ENCODE results near the gene PTOV1.
A peak's percentile ranks its signal among the peaks of the same experiment; 100 is the strongest.
"Not testable (repeated sequence)": the region's sequence is repeated elsewhere in the genome, so short reads cannot be mapped to it uniquely, and the experiment has no call there.

Gene PTOV1

DNA sequence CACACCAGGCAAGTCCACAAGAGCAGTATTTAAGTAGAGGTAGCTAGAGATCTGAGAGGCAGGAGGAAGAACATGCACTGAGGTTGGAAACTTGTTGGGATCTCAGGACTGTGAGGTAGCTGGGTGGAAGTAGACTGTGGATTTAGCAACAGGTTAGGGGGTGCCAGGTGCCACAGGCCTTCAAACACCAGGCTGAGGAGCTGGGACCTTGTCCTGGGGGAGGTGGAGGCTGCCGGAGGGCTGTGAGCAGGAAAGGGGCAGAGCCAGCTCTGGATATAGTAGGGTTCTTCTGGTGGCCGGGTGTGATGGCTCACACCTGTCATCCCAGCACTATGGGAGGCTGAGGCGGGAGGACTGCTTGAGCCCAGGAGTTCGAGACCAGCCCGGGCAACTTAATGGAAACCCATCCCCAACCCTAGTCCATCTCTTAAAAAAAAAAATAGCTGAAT, 41.0 kb upstream of the PTOV1 start:
- peak overlapping the region in 1 of 2 donors; percentile 93 for H3K27ac Mint-ChIP-seq
- H3K9me3 Mint-ChIP-seq, result no peaks in the 10 kb centered on the region
- H3K4me1 Mint-ChIP-seq (ENCODE audit: low read depth in 2 of 2), result peaks cover 20 to 42% of the 10 kb centered on the region in 2 donors
- peaks cover 33% of the 10 kb centered on the region for H3K36me3 Mint-ChIP-seq (ENCODE audit: insufficient read depth)
- no peaks in the 10 kb centered on the region for H3K27me3 Mint-ChIP-seq
- H3K4me3 Mint-ChIP-seq, result peak overlapping the region; percentile 85 to 87
- DNase-seq, result no peak
- no peak for ATAC-seq (replicated peaks)

GRCh38 chr19:49811328-49811727, 39.6 kb upstream of the PTOV1 start:
- Mint-ChIP-seq H3K4me1 (ENCODE audit: low read depth in 2 of 2) (peaks cover 20 to 42% of the 10 kb centered on the region in 2 donors), H3K27ac (peak overlapping the region; percentile 63 to 98), H3K27me3 (no peaks in the 10 kb centered on the region), H3K36me3 (ENCODE audit: insufficient read depth) (peaks cover 33% of the 10 kb centered on the region), H3K9me3 (no peaks in the 10 kb centered on the region), H3K4me3 (peak overlapping the region; percentile 21 to 89)
- ATAC-seq (replicated peaks) (no peak), DNase-seq (no peak)

- Mint-ChIP-seq H3K4me1 (ENCODE audit: low read depth in 2 of 2) (peaks cover 24 to 42% of the 10 kb centered on the region in 2 donors), H3K4me3 (peak overlapping the region; percentile 86 to 89), H3K27ac (peak overlapping the region; percentile 98 to 99), H3K36me3 (ENCODE audit: insufficient read depth) (peaks cover 39% of the 10 kb centered on the region), H3K27me3 (no peaks in the 10 kb centered on the region), H3K9me3 (no peaks in the 10 kb centered on the region)
- ATAC-seq (replicated peaks) (no peak), DNase-seq (no peak)
Measured at GRCh38 chr19:49812452-49812996, 38.4 kb upstream of the PTOV1 start.

DNA sequence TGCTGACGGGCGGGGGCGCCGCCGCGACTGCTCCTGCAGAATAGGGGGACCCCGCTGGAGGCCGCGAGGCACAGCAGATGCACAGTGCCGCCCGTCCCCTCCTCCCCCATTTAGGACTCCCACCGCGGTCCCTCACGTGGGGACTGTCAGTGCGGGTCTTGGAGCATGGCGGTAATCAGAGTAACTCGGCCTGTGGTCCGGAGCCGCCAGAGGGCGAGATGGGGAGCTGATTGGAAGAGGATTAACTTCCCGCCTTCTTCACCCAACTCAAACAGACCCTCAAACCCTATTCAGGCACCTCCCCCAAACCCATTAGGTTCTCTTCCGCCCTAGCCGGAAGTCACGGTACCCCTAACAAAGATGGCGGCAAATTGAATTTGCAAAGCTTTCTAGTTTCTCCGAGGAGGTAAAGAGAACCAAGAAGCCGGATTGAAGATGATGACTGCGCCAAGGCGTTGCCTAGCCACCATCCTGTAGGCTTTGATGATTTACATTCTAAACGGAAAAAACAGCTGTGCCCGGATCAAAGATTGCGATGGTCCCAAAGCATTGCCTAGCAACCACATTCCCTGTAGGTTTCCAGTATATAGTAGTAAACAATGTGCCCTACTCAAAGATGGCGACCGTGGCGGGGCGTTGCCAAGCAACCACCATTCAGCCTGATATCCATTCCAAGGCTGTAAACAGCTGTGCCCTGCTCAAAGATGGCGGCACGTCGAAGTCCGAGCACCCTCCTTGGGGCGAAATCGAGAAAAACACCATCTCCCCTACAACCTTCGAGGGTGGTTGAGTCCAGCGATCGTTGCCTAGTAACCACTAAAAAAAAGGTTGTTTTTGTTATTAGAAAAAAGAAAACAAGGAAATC, 37.7 kb upstream of the PTOV1 start, which contains the start of gene FUZ:
TSS of gene FUZ (minus strand) at position 296 of the 865 bp plus-strand sequence. CDS start at position 110, 186 bp downstream.
- ATAC-seq (replicated peaks), result peak; percentile 64
- H3K27me3 Mint-ChIP-seq, result no peaks in the 10 kb centered on the region
- H3K9me3 Mint-ChIP-seq, result no peaks in the 10 kb centered on the region
- peak within 1 kb of the TSS; percentile 98 to 99 for H3K27ac Mint-ChIP-seq
- peaks cover 22 to 40% of the 10 kb centered on the region in 2 donors for H3K4me1 Mint-ChIP-seq (ENCODE audit: low read depth in 2 of 2)
- peak within 1 kb of the TSS; percentile 86 to 89 for H3K4me3 Mint-ChIP-seq
- H3K36me3 Mint-ChIP-seq (ENCODE audit: insufficient read depth), result peaks cover 46% of the 10 kb centered on the region
- DNase-seq, result peak; percentile 89 to 93 (median 91)

GRCh38 chr19:49814010-49814409, 36.9 kb upstream of the PTOV1 start:
- peaks cover 25 to 36% of the 10 kb centered on the region in 2 donors for H3K4me1 Mint-ChIP-seq (ENCODE audit: low read depth in 2 of 2)
- no peak for ATAC-seq (replicated peaks)
- H3K27ac Mint-ChIP-seq, result peak overlapping the region; percentile 98 to 99
- H3K9me3 Mint-ChIP-seq, result no peaks in the 10 kb centered on the region
- DNase-seq, result no peak
- H3K36me3 Mint-ChIP-seq (ENCODE audit: insufficient read depth), result peaks cover 48% of the 10 kb centered on the region
- peak overlapping the region; percentile 86 to 89 for H3K4me3 Mint-ChIP-seq
- H3K27me3 Mint-ChIP-seq, result no peaks in the 10 kb centered on the region

DNA sequence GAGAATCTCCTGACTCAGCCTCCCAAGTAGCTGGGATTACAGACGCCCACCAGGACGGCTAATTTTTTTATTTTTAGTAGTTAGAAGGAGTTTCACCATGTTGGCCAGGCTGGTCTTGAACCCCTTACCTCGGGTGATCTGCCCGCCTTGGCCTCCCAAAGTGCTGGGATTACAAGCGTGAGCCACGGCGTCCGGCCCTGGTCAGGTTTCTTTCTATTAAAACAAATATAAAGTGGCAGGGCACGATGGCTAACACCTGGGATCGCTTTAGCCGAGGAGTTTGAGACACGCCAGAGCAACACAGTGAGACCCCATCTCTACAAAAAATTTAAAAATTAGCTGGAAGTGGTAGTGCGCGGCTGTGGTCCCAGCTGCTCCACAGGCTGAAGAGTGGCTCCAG, 34.4 kb upstream of the PTOV1 start:
- no peak overlapping the region for H3K4me3 Mint-ChIP-seq
- peak overlapping the region; percentile 100 for H3K27ac Mint-ChIP-seq
- DNase-seq (no peak), ATAC-seq (replicated peaks) (no peak)
- H3K36me3 Mint-ChIP-seq (ENCODE audit: insufficient read depth), result peaks cover 62% of the 10 kb centered on the region
- H3K4me1 Mint-ChIP-seq (ENCODE audit: low read depth in 2 of 2), result peaks cover 32 to 36% of the 10 kb centered on the region in 2 donors
- H3K27me3 Mint-ChIP-seq, result no peaks in the 10 kb centered on the region
- H3K9me3 Mint-ChIP-seq, result no peaks in the 10 kb centered on the region

DNA sequence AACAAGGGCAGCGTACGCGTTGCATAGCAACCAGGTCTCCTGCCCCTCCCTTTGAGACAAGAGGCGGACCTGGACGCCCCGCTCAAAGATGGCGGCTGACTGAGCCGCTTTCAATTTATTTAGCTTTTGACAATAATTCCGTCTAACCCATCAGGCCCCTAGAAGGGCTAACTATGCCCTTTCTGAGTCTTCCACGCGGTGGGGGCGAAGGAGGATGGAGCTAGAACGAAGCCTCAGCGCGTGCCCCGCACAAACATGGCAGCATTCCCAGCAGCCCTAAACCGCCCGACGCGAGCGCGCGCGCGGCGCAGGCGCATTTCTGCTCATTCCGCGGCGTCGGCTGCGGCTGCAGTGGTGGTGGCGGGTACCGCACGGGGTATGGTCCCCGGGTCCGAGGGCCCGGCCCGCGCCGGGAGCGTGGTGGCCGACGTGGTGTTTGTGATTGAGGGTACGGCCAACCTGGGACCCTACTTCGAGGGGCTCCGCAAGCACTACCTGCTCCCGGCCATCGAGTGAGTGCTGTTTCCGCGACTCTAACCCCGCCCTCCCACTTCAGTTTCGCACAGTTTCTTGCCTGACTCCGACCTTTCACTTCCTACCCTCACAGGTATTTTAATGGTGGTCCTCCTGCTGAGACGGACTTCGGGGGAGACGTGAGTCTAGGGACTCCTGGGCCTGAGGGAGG, 32.9 kb upstream of the PTOV1 start, which contains the start of gene MED25:
TSS of gene MED25 (plus strand) at position 326 of the 685 bp plus-strand sequence. CDS start at position 379, 53 bp downstream.
- H3K4me1 Mint-ChIP-seq (ENCODE audit: low read depth in 2 of 2), result peaks cover 23 to 28% of the 10 kb centered on the region in 2 donors
- H3K4me3 Mint-ChIP-seq, result peak within 1 kb of the TSS; percentile 99

GRCh38 chr19:49818649-49819370, 32.1 kb upstream of the PTOV1 start:
- Mint-ChIP-seq H3K4me3 (peak overlapping the region; percentile 99), H3K27ac (peak overlapping the region; percentile 100), H3K9me3 (no peaks in the 10 kb centered on the region), H3K27me3 (no peaks in the 10 kb centered on the region), H3K36me3 (ENCODE audit: insufficient read depth) (peaks cover 53% of the 10 kb centered on the region), H3K4me1 (ENCODE audit: low read depth in 2 of 2) (peaks cover 18 to 30% of the 10 kb centered on the region in 2 donors)
- DNase-seq (no peak), ATAC-seq (replicated peaks) (no peak)

More for the DNA sequence above, 32.9 kb upstream of the PTOV1 start, which contains the start of gene MED25:
- Mint-ChIP-seq H3K27ac (peak within 1 kb of the TSS; percentile 100), H3K9me3 (no peaks in the 10 kb centered on the region), H3K27me3 (no peaks in the 10 kb centered on the region), H3K36me3 (ENCODE audit: insufficient read depth) (peaks cover 55% of the 10 kb centered on the region)
- DNase-seq, result peak; percentile 87 to 93 (median 88)
- peak; percentile 53 for ATAC-seq (replicated peaks)

GRCh38 chr19:49819452-49820115, 31.4 kb upstream of the PTOV1 start:
- H3K36me3 Mint-ChIP-seq (ENCODE audit: insufficient read depth), result peaks cover 50% of the 10 kb centered on the region
- not testable (repeated sequence) for H3K9me3 Mint-ChIP-seq; ATAC-seq (replicated peaks); H3K27me3 Mint-ChIP-seq; DNase-seq
- peaks cover 12 to 25% of the 10 kb centered on the region in 2 donors for H3K4me1 Mint-ChIP-seq (ENCODE audit: low read depth in 2 of 2)
- H3K27ac Mint-ChIP-seq, result peak overlapping the region; percentile 100
- H3K4me3 Mint-ChIP-seq, result peak overlapping the region; percentile 99

DNA sequence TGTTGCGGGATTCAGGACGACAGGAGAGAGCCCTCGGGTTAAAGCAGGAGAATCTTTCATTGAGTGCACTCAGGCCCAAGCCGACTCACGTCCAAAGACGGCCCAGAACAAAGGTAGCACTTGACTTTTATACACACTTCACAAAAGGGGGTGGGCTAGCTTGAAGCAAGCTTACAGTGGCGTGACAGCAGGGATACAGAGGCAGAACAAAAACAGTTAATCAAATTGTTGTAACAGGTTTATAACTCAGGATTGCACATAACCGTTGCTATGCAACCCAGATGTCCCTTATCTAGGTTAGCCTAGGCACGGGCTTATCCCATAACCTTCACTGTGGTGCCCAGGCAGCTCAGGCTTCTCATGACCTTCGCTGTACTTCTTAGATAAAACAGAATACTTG, 30.8 kb upstream of the PTOV1 start:
- no peaks in the 10 kb centered on the region for H3K27me3 Mint-ChIP-seq
- no peak for DNase-seq
- no peak for ATAC-seq (replicated peaks)
- H3K36me3 Mint-ChIP-seq (ENCODE audit: insufficient read depth), result peaks cover 52% of the 10 kb centered on the region
- H3K4me1 Mint-ChIP-seq (ENCODE audit: low read depth in 2 of 2), result peaks cover 10 to 23% of the 10 kb centered on the region in 2 donors
- H3K27ac Mint-ChIP-seq, result peak overlapping the region in 1 of 2 donors; percentile 100
- no peaks in the 10 kb centered on the region for H3K9me3 Mint-ChIP-seq
- peak overlapping the region in 1 of 2 donors; percentile 99 for H3K4me3 Mint-ChIP-seq

- H3K27ac Mint-ChIP-seq, result no peak overlapping the region
- no peaks in the 10 kb centered on the region for H3K27me3 Mint-ChIP-seq
- peaks cover 16 to 23% of the 10 kb centered on the region in 2 donors for H3K4me1 Mint-ChIP-seq (ENCODE audit: low read depth in 2 of 2)
- H3K36me3 Mint-ChIP-seq (ENCODE audit: insufficient read depth), result peaks cover 54% of the 10 kb centered on the region
- DNase-seq (no peak), ATAC-seq (replicated peaks) (no peak)
- no peak overlapping the region for H3K4me3 Mint-ChIP-seq
- H3K9me3 Mint-ChIP-seq, result no peaks in the 10 kb centered on the region
Measured at GRCh38 chr19:49823472-49823871, 27.5 kb upstream of the PTOV1 start.

- H3K4me3 Mint-ChIP-seq, result no peak overlapping the region
- H3K27me3 Mint-ChIP-seq, result no peaks in the 10 kb centered on the region
- no peaks in the 10 kb centered on the region for H3K9me3 Mint-ChIP-seq
- H3K36me3 Mint-ChIP-seq (ENCODE audit: insufficient read depth), result peaks cover 48% of the 10 kb centered on the region
- H3K27ac Mint-ChIP-seq, result no peak overlapping the region
- peaks cover 10 to 18% of the 10 kb centered on the region in 2 donors for H3K4me1 Mint-ChIP-seq (ENCODE audit: low read depth in 2 of 2)
- DNase-seq (no peak), ATAC-seq (replicated peaks) (no peak)
Measured at GRCh38 chr19:49824662-49825061, 26.3 kb upstream of the PTOV1 start.
